Gastrocnemius medialis (tissue), 4 donors: ENCODE measurements around the gene SMIM13. TPM values are rescaled to one million over a fixed set of nuclear protein-coding genes. Genes with fewer than 3 reads are reported as not detected.

ENCODE experiments used
- ATAC-seq, 2 donors: fragments of 150-250 bp; one replicate each; pipeline ENCODE4 v1.9.1; 2016
- DNase-seq, 2 donors: peaks; one replicate each; pipeline ENCODE4 v3.0.0-alpha.2; 2019
- H3K27ac ChIP-seq, 4 donors: fragments of 200-600 bp; sonication (generic); 1 replicate in 1 of 4; 2 replicates in 3 of 4; pipeline ENCODE4 v1.5.1; 2016 to 2018; ENCODE audit warnings: mild to moderate bottlenecking in 2 of 4, moderate library complexity in 1 of 4
- H3K27me3 ChIP-seq, 3 donors: fragments of 200-600 bp; sonication (generic) in 2 of 3; 1 replicate in 1 of 3; 2 replicates in 2 of 3; pipeline versions ENCODE4 v1.5.1 to v1.6.0; 2016 to 2019; ENCODE audit warnings: mild to moderate bottlenecking in 1 of 3, moderate library complexity in 1 of 3
- H3K36me3 ChIP-seq, 2 donors: fragments of 200-600 bp; sonication (generic) in 1 of 2; one replicate each; pipeline ENCODE4 v1.5.1; 2017 to 2018
- H3K4me1 ChIP-seq, 2 donors: fragments of 200-600 bp; sonication (generic) in 1 of 2; one replicate each; pipeline ENCODE4 v1.5.1; 2016 to 2017; ENCODE audit warnings: mild to moderate bottlenecking in 2 of 2
- H3K4me3 ChIP-seq, 4 donors: fragments of 200-600 bp; sonication (generic) in 3 of 4; 1 replicate in 1 of 4; 2 replicates in 3 of 4; pipeline ENCODE4 v1.5.1; 2016 to 2019; ENCODE audit warnings: mild to moderate bottlenecking in 2 of 4
- H3K9me3 ChIP-seq, 3 donors: fragments of 200-600 bp; sonication (generic) in 2 of 3; 1 replicate in 1 of 3; 2 replicates in 2 of 3; pipeline ENCODE4 v1.5.1; 2016 to 2019
- CTCF ChIP-seq, 5 experiments: fragments of 450-650 bp in 3 of 5; fragments of 200-600 bp in 2 of 5; sonication (generic) in 2 of 5; IDR thresholded peaks in 4 of 5; conservative IDR thresholded peaks in 1 of 5; 1 replicate in 4 of 5; 2 replicates in 1 of 5; pipeline ENCODE4 v1.5.1; 2016 to 2019; ENCODE audit warnings: antibody characterized with exemption in 5 of 5, mild to moderate bottlenecking in 3 of 5, moderate library complexity in 3 of 5
- POLR2A ChIP-seq, 2 donors: fragments of 450-650 bp; IDR thresholded peaks; one replicate each; pipeline ENCODE4 v1.6.1; 2017; ENCODE audit warnings: antibody characterized with exemption in 2 of 2, mild to moderate bottlenecking in 2 of 2, moderate library complexity in 2 of 2
- in situ Hi-C, 4 donors: fragments of 200-750 bp; cut with MboI; loops; one replicate each; pipeline versions ENCODE4 v1.15.0 to v1.8.0; 2017; ENCODE audit warnings: low sequenced_read_pairs in 4 of 4
- intact Hi-C: fragments of 100-400 bp; cut with DNase I; formaldehyde crosslinking; loops from one replicate; pipeline ENCODE4 v1.15.1; 2023; ENCODE audit warnings: low total_unique reads
- total RNA-seq, 4 donors: library from RNA; depleted of rRNA; stranded (reverse); fragments of >200 nt; gene quantifications; one replicate each; pipeline versions ENCODE4 v1.1.0 to v1.2.3, GENCODE V29; 2016

The SMIM13 gene
- total RNA-seq, 4 donors from 2014 or later = 9.9 to 12.8 (median 12.3) TPM

GRCh38 chr6:11066505-11067347, 26.9 kb upstream of the SMIM13 start:
- DNase-seq (no peak), ATAC-seq (no peak)
- H3K4me3 ChIP-seq = no peak overlapping the region
- H3K27ac ChIP-seq = no peak overlapping the region
- TF ChIP-seq CTCF (IDR thresholded peaks at IDR 0.05 in 4 of 5, conservative IDR thresholded peaks at IDR 0.05 in 1 of 5) = no peak
- TF ChIP-seq POLR2A (IDR thresholded peaks at IDR 0.05) = no peak
- no peaks in the 10 kb centered on the region for H3K27me3 ChIP-seq
- H3K36me3 ChIP-seq = no peaks in the 10 kb centered on the region
- intact Hi-C loops (loop anchor here (5.0 kb wide), 1 partner anchor 114 kb away; no protein-coding TSS in a partner anchor), in situ Hi-C loops (loop anchor here in 1 of 4 donors (25.0 kb wide), 1 partner anchor 579 kb away; no protein-coding TSS in a partner anchor)
- H3K4me1 ChIP-seq = no peaks in the 10 kb centered on the region
- H3K9me3 ChIP-seq = no peaks in the 10 kb centered on the region

- Histone ChIP-seq H3K9me3 (no peaks in the 10 kb centered on the region), H3K4me3 (no peak overlapping the region), H3K27me3 (no peaks in the 10 kb centered on the region), H3K4me1 (no peaks in the 10 kb centered on the region), H3K27ac (no peak overlapping the region), H3K36me3 (no peaks in the 10 kb centered on the region)
- DNase-seq (no peak), ATAC-seq (no peak)
- intact Hi-C loops (loop anchor here (5.0 kb wide), 1 partner anchor 115 kb away; no protein-coding TSS in a partner anchor), in situ Hi-C loops (loop anchor here in 1 of 4 donors (25.0 kb wide), 1 partner anchor 580 kb away; no protein-coding TSS in a partner anchor)
- TF ChIP-seq POLR2A (IDR thresholded peaks at IDR 0.05) (no peak), CTCF (IDR thresholded peaks at IDR 0.05 in 4 of 5, conservative IDR thresholded peaks at IDR 0.05 in 1 of 5) (no peak)
These were observed 26.3 kb upstream of the SMIM13 start for GRCh38 chr6:11067348-11067747.

GRCh38 chr6:11069760-11070159, 23.9 kb upstream of the SMIM13 start:
- H3K27ac ChIP-seq = no peak overlapping the region
- in situ Hi-C loops (loop anchor here in 1 of 4 donors (5.0 to 25.0 kb wide), 2 partner anchors 117 to 582 kb away; no protein-coding TSS in a partner anchor), intact Hi-C loops (loop anchor here (5.0 kb wide), 1 partner anchor 117 kb away; no protein-coding TSS in a partner anchor)
- H3K4me1 ChIP-seq = no peaks in the 10 kb centered on the region
- DNase-seq (no peak), ATAC-seq (no peak)
- no peaks in the 10 kb centered on the region for H3K27me3 ChIP-seq
- TF ChIP-seq CTCF (IDR thresholded peaks at IDR 0.05 in 4 of 5, conservative IDR thresholded peaks at IDR 0.05 in 1 of 5) = no peak
- TF ChIP-seq POLR2A (IDR thresholded peaks at IDR 0.05) = no peak
- no peaks in the 10 kb centered on the region for H3K36me3 ChIP-seq
- no peak overlapping the region for H3K4me3 ChIP-seq
- no peaks in the 10 kb centered on the region for H3K9me3 ChIP-seq

GRCh38 chr6:11072101-11072500, 21.5 kb upstream of the SMIM13 start:
- no peaks in the 10 kb centered on the region for H3K27me3 ChIP-seq
- in situ Hi-C loops = loop anchor here in 1 of 4 donors (5.0 to 25.0 kb wide), 2 partner anchors 120 to 585 kb away; no protein-coding TSS in a partner anchor

More at GRCh38 chr6:11072101-11072500, 21.5 kb upstream of the SMIM13 start:
- ATAC-seq (no peak), DNase-seq (no peak)
- intact Hi-C loops = no loop called here
- Histone ChIP-seq H3K9me3 (no peaks in the 10 kb centered on the region), H3K36me3 (no peaks in the 10 kb centered on the region), H3K4me3 (no peak overlapping the region), H3K27ac (no peak overlapping the region), H3K4me1 (no peaks in the 10 kb centered on the region)
- TF ChIP-seq CTCF (IDR thresholded peaks at IDR 0.05 in 4 of 5, conservative IDR thresholded peaks at IDR 0.05 in 1 of 5) (no peak), POLR2A (IDR thresholded peaks at IDR 0.05) (no peak)
